ENCODE measurements around the gene PAK4.

Gene PAK4

GRCh38 chr19:39131255-39131755, 5.7 kb downstream of the PAK4 start:
- Histone ChIP-seq H3K27ac (ENCODE audit: low read length) (peak overlapping the region; percentile 6), H3K36me3 (ENCODE audit: control insufficient read depth in 2 of 2, insufficient read depth in 2 of 2, low read length in 2 of 2) (no peaks in the 10 kb centered on the region), H3K4me1 (ENCODE audit: control insufficient read depth, insufficient read depth, low read length) (peaks cover 69% of the 10 kb centered on the region), H3K27me3 (ENCODE audit: control insufficient read depth in 1 of 2, insufficient read depth in 2 of 2, low read length in 2 of 2) (no peaks in the 10 kb centered on the region), H3K4me3 (ENCODE audit: low read length in 2 of 2) (peak overlapping the region in 1 of 2 donors; percentile 29), H3K9me3 (ENCODE audit: control insufficient read depth in 2 of 2, low read length in 2 of 2) (no peaks in the 10 kb centered on the region), H3K9ac (ENCODE audit: low read length in 2 of 2) (peak overlapping the region; percentile 31 to 42)

- Histone ChIP-seq H3K27me3 (ENCODE audit: control insufficient read depth in 1 of 2, insufficient read depth in 2 of 2, low read length in 2 of 2) (no peaks in the 10 kb centered on the region), H3K4me1 (ENCODE audit: control insufficient read depth, insufficient read depth, low read length) (peaks cover 64% of the 10 kb centered on the region), H3K36me3 (ENCODE audit: control insufficient read depth in 2 of 2, insufficient read depth in 2 of 2, low read length in 2 of 2) (no peaks in the 10 kb centered on the region), H3K4me3 (ENCODE audit: low read length in 2 of 2) (peak overlapping the region in 1 of 2 donors; percentile 47), H3K27ac (ENCODE audit: low read length) (no peak overlapping the region), H3K9me3 (ENCODE audit: control insufficient read depth in 2 of 2, low read length in 2 of 2) (no peaks in the 10 kb centered on the region), H3K9ac (ENCODE audit: low read length in 2 of 2) (peak overlapping the region; percentile 1 to 21)
These were observed 6.9 kb downstream of the PAK4 start for GRCh38 chr19:39132344-39132969.

DNA sequence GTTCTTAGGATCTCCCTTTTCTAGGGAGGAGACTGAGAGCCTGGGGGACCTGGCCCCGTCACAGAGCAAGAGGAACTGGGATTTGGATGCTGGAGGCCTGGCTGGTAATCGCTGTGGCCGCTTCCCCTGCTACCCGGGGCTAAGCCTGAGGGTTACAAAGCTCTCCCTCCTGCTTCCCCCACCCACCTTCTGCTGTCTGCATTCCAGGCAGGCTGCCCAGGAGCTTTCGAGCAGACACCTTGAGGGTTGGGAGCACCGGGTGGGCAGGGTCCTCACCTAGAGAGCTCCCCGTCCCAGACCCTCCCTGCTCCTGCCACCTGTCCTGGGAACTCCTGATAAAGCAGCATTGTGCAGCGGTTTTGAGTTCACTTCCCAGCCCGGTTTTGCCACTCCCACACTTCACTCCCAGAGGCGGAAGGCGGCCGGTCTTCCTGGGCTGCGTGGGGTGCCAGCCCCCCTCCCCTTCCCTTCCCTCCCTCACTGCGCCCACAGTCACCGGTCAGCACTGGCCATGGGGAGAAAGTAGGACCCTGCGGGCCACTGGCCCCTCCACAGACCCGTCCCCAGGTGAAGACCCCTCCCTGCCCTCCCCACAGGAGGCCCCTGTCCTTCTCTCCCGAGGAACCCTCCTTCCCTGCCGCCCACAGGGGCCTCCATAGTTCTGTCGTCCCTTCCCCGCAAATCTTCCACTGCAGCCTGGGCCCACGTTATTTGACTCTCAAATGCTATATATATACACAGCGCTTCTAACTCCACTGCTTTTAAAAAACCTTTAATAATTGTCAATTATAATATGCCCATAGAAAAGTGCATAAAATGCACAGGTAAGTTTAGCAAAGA, 8.1 kb downstream of the PAK4 start:
- no peaks in the 10 kb centered on the region for H3K27me3 ChIP-seq (ENCODE audit: control insufficient read depth in 1 of 2, insufficient read depth in 2 of 2, low read length in 2 of 2)
- no peak overlapping the region for H3K9ac ChIP-seq (ENCODE audit: low read length in 2 of 2)
- no peak overlapping the region for H3K27ac ChIP-seq (ENCODE audit: low read length)
- H3K4me1 ChIP-seq (ENCODE audit: control insufficient read depth, insufficient read depth, low read length) = peaks cover 56% of the 10 kb centered on the region
- no peaks in the 10 kb centered on the region for H3K36me3 ChIP-seq (ENCODE audit: control insufficient read depth in 2 of 2, insufficient read depth in 2 of 2, low read length in 2 of 2)
- H3K9me3 ChIP-seq (ENCODE audit: control insufficient read depth in 2 of 2, low read length in 2 of 2) = peaks cover 0 to 2% of the 10 kb centered on the region in 2 donors
- H3K4me3 ChIP-seq (ENCODE audit: low read length in 2 of 2) = peak overlapping the region in 1 of 2 donors; percentile 44

DNA sequence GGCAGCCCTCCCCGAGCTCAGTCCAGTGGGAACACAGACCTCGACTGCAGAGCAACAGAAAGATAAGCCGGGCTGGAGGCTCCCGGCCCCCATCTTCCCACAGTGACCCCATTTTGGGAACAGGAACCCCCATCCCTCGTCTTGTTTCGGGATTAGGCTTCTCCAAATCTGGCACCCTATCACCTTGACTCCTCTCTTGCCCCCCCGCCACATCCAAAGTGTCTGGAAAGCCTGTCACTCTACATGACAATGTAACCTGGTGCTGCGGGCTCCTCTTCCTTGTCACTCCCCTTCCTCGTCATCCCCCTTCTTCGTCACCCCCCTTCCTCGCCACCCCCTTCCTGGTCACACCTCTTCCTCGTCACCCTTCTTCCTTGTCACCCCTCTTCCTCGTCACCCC, 10.1 kb downstream of the PAK4 start:
- Histone ChIP-seq H3K36me3 (ENCODE audit: control insufficient read depth in 2 of 2, insufficient read depth in 2 of 2, low read length in 2 of 2) (no peaks in the 10 kb centered on the region), H3K4me1 (ENCODE audit: control insufficient read depth, insufficient read depth, low read length) (peaks cover 61% of the 10 kb centered on the region)

GRCh38 chr19:39136225-39136940, 10.8 kb downstream of the PAK4 start:
- Histone ChIP-seq H3K9ac (ENCODE audit: low read length in 2 of 2) (no peak overlapping the region), H3K4me1 (ENCODE audit: control insufficient read depth, insufficient read depth, low read length) (peaks cover 55% of the 10 kb centered on the region), H3K27ac (ENCODE audit: low read length) (no peak overlapping the region), H3K9me3 (ENCODE audit: control insufficient read depth in 2 of 2, low read length in 2 of 2) (peaks cover 0 to 2% of the 10 kb centered on the region in 2 donors), H3K27me3 (ENCODE audit: control insufficient read depth in 1 of 2, insufficient read depth in 2 of 2, low read length in 2 of 2) (no peaks in the 10 kb centered on the region), H3K4me3 (ENCODE audit: low read length in 2 of 2) (no peak overlapping the region), H3K36me3 (ENCODE audit: control insufficient read depth in 2 of 2, insufficient read depth in 2 of 2, low read length in 2 of 2) (no peaks in the 10 kb centered on the region)

More for the DNA sequence above, 10.1 kb downstream of the PAK4 start:
- no peak overlapping the region for H3K4me3 ChIP-seq (ENCODE audit: low read length in 2 of 2)
- H3K9me3 ChIP-seq (ENCODE audit: control insufficient read depth in 2 of 2, low read length in 2 of 2) = peaks cover 0 to 2% of the 10 kb centered on the region in 2 donors
- H3K9ac ChIP-seq (ENCODE audit: low read length in 2 of 2) = no peak overlapping the region
- no peaks in the 10 kb centered on the region for H3K27me3 ChIP-seq (ENCODE audit: control insufficient read depth in 1 of 2, insufficient read depth in 2 of 2, low read length in 2 of 2)
- H3K27ac ChIP-seq (ENCODE audit: low read length) = no peak overlapping the region

DNA sequence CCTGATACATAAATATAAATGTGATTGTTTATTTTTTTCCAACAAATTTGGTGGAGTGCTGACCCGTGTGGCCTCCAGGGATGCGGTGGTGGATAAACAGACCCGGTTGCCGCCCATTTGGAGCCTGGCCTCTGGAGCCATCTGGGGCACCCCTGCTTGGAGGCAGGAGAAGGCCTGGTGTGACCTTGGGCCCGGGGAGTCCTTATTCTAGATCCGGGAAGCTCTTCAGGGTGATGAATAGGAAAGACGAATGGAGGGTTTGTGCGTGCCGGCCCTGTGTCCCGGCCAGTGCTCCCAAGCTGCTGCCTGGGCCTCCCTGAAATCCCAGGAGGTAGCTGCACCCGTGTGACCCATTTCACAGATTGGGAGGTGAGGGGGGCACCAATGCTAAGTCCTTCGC, 11.5 kb downstream of the PAK4 start:
- Histone ChIP-seq H3K27ac (ENCODE audit: low read length) (no peak overlapping the region), H3K9me3 (ENCODE audit: control insufficient read depth in 2 of 2, low read length in 2 of 2) (peaks cover 0 to 2% of the 10 kb centered on the region in 2 donors), H3K4me1 (ENCODE audit: control insufficient read depth, insufficient read depth, low read length) (peaks cover 47% of the 10 kb centered on the region), H3K9ac (ENCODE audit: low read length in 2 of 2) (no peak overlapping the region), H3K36me3 (ENCODE audit: control insufficient read depth in 2 of 2, insufficient read depth in 2 of 2, low read length in 2 of 2) (no peaks in the 10 kb centered on the region), H3K27me3 (ENCODE audit: control insufficient read depth in 1 of 2, insufficient read depth in 2 of 2, low read length in 2 of 2) (no peaks in the 10 kb centered on the region), H3K4me3 (ENCODE audit: low read length in 2 of 2) (no peak overlapping the region)

DNA sequence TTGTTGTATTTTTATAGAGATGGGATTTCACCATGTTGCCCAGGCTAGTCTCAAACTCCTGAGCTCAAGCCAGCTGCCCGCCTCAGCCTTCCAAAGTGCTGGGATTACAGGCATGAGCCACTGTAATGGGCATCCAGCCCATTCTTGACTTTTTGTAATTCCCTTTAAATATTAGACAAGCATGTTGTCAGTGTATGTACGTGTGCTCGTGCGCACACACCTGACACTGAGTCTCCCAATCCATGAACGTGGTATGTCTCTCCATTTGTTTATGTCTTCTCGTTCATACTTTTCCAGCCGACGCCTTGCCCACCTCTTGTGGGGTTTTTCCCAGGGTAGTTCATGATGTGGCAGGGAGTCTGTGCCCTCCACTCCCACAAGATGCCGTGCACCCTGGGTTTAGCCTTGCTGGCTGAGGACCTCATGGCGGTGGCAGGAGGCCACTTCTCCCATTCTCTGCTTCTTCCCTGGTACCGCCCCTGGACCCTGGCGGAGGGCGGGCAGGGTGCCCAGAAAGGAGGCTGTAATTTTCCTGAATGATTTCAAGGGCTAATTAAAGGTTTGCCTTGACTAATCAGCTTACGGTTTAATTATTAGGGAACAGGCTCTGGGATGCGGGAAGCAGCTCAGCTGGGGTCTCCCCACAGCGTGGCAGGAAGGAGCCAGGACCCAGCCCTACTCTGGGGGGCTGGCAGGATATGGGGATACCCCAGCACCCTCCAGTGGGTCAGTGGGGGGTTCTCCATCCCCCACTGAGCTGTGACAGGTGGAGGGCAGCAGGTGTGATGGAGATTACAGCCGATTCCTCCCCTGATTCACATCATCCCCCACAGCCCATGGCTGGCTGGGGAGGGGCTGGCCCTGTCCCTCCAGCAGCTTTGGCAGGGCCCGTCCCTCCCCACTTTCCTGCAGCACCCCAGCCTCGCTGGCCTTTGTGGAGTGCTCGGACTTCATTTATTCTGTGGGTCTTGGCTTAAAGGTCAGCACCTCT, 12.9 kb downstream of the PAK4 start:
- Histone ChIP-seq H3K4me1 (ENCODE audit: control insufficient read depth, insufficient read depth, low read length) (peaks cover 35% of the 10 kb centered on the region), H3K4me3 (ENCODE audit: low read length in 2 of 2) (no peak overlapping the region), H3K36me3 (ENCODE audit: control insufficient read depth in 2 of 2, insufficient read depth in 2 of 2, low read length in 2 of 2) (no peaks in the 10 kb centered on the region)

GRCh38 chr19:39139305-39139874, 13.8 kb downstream of the PAK4 start:
- no peaks in the 10 kb centered on the region for H3K27me3 ChIP-seq (ENCODE audit: control insufficient read depth in 1 of 2, insufficient read depth in 2 of 2, low read length in 2 of 2)
- H3K36me3 ChIP-seq (ENCODE audit: control insufficient read depth in 2 of 2, insufficient read depth in 2 of 2, low read length in 2 of 2) = no peaks in the 10 kb centered on the region
- peaks cover 0 to 2% of the 10 kb centered on the region in 2 donors for H3K9me3 ChIP-seq (ENCODE audit: control insufficient read depth in 2 of 2, low read length in 2 of 2)
- H3K27ac ChIP-seq (ENCODE audit: low read length) = peak overlapping the region; percentile 18
- no peak overlapping the region for H3K4me3 ChIP-seq (ENCODE audit: low read length in 2 of 2)
- H3K9ac ChIP-seq (ENCODE audit: low read length in 2 of 2) = peak overlapping the region in 1 of 2 donors; percentile 21
- peaks cover 36% of the 10 kb centered on the region for H3K4me1 ChIP-seq (ENCODE audit: control insufficient read depth, insufficient read depth, low read length)

More for the DNA sequence above, 12.9 kb downstream of the PAK4 start:
- Histone ChIP-seq H3K27ac (ENCODE audit: low read length) (no peak overlapping the region), H3K27me3 (ENCODE audit: control insufficient read depth in 1 of 2, insufficient read depth in 2 of 2, low read length in 2 of 2) (no peaks in the 10 kb centered on the region), H3K9ac (ENCODE audit: low read length in 2 of 2) (no peak overlapping the region), H3K9me3 (ENCODE audit: control insufficient read depth in 2 of 2, low read length in 2 of 2) (peaks cover 0 to 2% of the 10 kb centered on the region in 2 donors)

GRCh38 chr19:39139971-39140453, 14.4 kb downstream of the PAK4 start:
- no peak overlapping the region for H3K4me3 ChIP-seq (ENCODE audit: low read length in 2 of 2)
- H3K36me3 ChIP-seq (ENCODE audit: control insufficient read depth in 2 of 2, insufficient read depth in 2 of 2, low read length in 2 of 2) = no peaks in the 10 kb centered on the region
- no peaks in the 10 kb centered on the region for H3K27me3 ChIP-seq (ENCODE audit: control insufficient read depth in 1 of 2, insufficient read depth in 2 of 2, low read length in 2 of 2)
- peaks cover 0 to 2% of the 10 kb centered on the region in 2 donors for H3K9me3 ChIP-seq (ENCODE audit: control insufficient read depth in 2 of 2, low read length in 2 of 2)
- H3K9ac ChIP-seq (ENCODE audit: low read length in 2 of 2) = peak overlapping the region in 1 of 2 donors; percentile 5
- H3K27ac ChIP-seq (ENCODE audit: low read length) = no peak overlapping the region
- H3K4me1 ChIP-seq (ENCODE audit: control insufficient read depth, insufficient read depth, low read length) = peaks cover 43% of the 10 kb centered on the region

All from stomach smooth muscle (tissue), 2 donors.